GM18520 (cell line): ENCODE results near the gene MMP26.

Experiments used
- ATAC-seq: cut with Tn5 transposase; IDR thresholded peaks from one replicate; pipeline ENCODE4 v1.9.1; 2021; ENCODE audit not compliant: unreplicated experiment

Gene MMP26

GRCh38 chr11:4704054-4704789, at the start of gene MMP26:
Gene MMP26, plus strand, starts transcription at chr11:4704784.
- no peak for ATAC-seq

GRCh38 chr11:4658629-4659445, 45.7 kb upstream of the MMP26 start:
- ATAC-seq: no peak

GRCh38 chr11:4662876-4663275, 41.7 kb upstream of the MMP26 start:
- ATAC-seq: no peak

- ATAC-seq: no peak
These were observed 40.4 kb upstream of the MMP26 start for GRCh38 chr11:4664183-4664582.

- ATAC-seq: no peak
These were observed 39.8 kb upstream of the MMP26 start for GRCh38 chr11:4664786-4665185.

GRCh38 chr11:4665424-4665823, 39.2 kb upstream of the MMP26 start:
- ATAC-seq: no peak

GRCh38 chr11:4671741-4672140, 32.8 kb upstream of the MMP26 start:
- ATAC-seq: no peak

- ATAC-seq: no peak
These were observed 32.1 kb upstream of the MMP26 start for GRCh38 chr11:4672470-4672869.

- ATAC-seq: no peak
These were observed 30.8 kb upstream of the MMP26 start for GRCh38 chr11:4673781-4674180.

GRCh38 chr11:4677948-4678347, 26.6 kb upstream of the MMP26 start:
- no peak for ATAC-seq

GRCh38 chr11:4680341-4680740, 24.2 kb upstream of the MMP26 start:
- ATAC-seq: no peak

GRCh38 chr11:4682623-4683419, 21.8 kb upstream of the MMP26 start:
- ATAC-seq: no peak

- no peak for ATAC-seq
These were observed 19.8 kb upstream of the MMP26 start for GRCh38 chr11:4684631-4685285.

GRCh38 chr11:4695442-4695841, 9.1 kb upstream of the MMP26 start:
- no peak for ATAC-seq

GRCh38 chr11:4697585-4697984, 7.0 kb upstream of the MMP26 start, which contains the start of gene OR51E2:
Gene OR51E2, minus strand, starts transcription at chr11:4697853. Its CDS starts 15,142 bp downstream, at chr11:4682711.
- ATAC-seq: no peak

- ATAC-seq: peak; percentile 91
These were observed 4.7 kb upstream of the MMP26 start for GRCh38 chr11:4699697-4700435.

- ATAC-seq: no peak
These were observed 4.2 kb upstream of the MMP26 start for GRCh38 chr11:4700436-4700820.

GRCh38 chr11:4704790-4705334, 278 bp downstream of the MMP26 start:
- no peak for ATAC-seq

GRCh38 chr11:4713241-4713640, 8.7 kb downstream of the MMP26 start:
- no peak for ATAC-seq

GRCh38 chr11:4714300-4714699, 9.7 kb downstream of the MMP26 start:
- ATAC-seq: no peak
